NCI-H2107 treated with DMSO at 0.1 percent for 48 hours (cell line): Measurements from ENCODE around the gene BMPR1A.
"Not testable (repeated sequence)": the region's sequence is repeated elsewhere in the genome, so short reads cannot be mapped to it uniquely, and the experiment has no call there.

Experiments
- DNase-seq: peaks from one replicate; lab custom pipeline; 2025; ENCODE audit not compliant: unreplicated experiment; lab: John Stamatoyannopoulos, UW

The BMPR1A gene

DNA sequence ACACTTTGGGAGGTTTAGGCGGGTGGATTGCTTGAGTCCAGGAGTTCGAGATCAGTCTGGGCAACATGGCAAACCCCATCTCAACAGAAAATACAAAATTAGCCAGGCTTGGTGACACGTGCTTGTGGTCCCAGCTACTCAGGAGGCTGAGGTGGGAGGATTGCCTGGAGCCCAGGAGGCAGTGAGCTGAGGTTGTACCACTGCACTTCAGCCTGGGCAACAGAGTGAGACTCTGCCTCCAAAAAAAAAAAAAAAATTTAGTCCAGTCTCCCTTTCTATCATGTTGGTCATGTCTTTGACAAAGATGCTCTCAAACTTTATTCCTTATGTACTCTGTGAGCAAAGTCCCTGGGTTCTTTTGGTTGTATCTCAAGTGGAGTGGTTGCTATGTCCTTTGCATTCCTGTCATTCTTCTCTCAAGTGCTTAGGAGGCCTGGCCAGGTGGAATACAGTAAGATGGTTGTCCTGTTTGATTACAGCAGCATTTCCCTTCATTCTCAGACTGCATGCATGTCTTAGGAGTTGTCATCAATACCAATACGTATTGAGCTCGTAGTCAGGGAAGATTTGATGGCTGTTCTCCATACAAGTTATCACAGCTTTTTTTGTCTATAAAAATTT is 115.3 kb downstream of the BMPR1A start:
- no peak for DNase-seq

DNA sequence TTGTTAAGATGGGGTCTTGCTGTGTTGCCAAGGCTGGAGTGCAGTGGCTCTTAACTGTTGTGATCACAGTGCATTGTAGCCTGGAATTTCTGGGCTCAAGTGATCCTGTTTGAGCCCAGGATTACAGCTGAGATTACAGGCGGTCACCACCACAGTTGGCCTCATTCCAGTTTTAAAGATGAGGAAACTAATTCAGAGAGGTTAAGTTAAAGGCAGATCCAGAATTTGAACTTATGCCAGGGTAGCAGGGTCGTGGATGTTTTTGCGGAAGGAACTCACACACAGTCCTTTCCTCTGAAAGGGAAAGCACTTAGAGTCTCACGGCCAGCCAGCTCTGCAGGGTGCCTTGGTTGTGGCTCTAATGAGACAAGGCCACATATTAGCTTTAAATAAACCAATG is 116.3 kb downstream of the BMPR1A start:
- no peak for DNase-seq

DNA sequence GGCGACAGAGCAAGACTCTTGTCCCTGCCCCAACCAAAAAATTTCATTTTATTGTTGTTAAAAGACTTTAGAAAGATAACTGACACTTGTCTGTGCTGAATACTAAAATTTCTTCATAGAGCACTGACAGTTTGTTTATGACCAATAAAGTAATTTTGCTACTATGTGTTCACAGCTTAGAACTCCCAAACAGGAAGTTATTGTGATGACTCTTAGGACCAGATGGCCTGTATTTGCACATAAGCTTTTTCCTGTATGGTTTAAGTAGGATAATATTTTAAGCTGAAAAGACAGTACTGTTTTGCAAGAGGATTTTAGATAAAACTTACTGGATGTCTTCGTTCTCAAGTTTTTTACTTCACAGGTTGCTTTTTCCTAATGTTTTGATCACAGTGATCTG is 120.3 kb downstream of the BMPR1A start:
- DNase-seq: no peak

- no peak for DNase-seq
These were observed 122.7 kb downstream of the BMPR1A start for GRCh38 chr10:86878983-86879713.

DNA sequence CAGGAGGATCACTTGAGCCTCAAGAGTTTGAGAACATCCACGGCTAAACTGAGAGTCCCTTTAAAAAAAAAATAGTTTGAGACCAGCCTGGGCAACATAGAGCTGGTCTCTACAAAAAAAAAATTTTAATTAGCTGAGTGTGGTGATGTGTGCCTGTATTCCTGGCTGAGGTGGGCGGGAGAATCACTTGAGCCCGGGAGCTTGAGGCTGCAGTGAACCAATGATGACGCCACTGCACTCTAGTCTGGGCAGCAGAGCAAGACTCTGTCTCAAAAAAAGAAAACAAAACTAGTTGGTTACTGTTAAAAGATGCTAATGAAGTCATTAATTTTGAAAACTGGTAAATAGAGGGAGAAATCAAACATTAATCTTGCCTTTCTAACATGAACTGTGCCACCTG is 124.6 kb downstream of the BMPR1A start:
- no peak for DNase-seq

DNA sequence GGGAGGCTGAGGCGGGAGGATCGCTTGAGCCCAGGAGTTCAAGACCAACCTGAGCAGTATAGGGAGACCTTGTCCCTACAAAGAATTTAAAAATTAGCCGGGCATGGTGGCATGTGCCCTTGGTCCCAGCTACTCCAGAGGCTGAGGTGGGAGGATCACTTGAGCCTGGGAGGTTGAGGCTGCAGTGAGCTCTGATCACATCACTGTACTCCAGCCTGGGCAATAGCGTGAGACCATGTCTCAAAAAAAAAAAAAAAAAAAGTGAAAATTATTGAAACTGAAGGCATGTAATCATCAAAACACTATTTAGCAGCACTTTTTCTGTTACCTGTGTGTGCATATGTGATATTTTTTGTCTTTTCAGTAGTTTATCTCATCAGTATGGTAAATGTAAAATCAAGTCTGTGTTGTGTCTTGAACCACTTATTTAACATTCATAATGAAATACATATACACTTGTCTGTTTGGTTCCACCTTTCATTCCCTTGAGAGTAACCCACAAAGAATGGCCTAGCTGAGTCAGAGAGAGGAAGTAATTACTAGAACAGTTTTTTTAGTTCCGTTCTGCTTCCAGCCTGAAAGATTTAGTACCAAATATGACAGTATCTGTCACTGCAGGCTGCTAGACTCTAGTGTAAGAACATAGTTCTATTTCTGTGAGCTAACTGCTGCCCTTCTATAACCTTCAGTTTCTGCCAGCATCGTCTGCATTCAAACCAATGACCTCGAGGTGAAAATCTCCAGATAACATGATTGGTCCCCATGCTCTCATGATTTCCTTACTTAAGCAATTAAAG is 132.4 kb downstream of the BMPR1A start:
- no peak for DNase-seq

GRCh38 chr10:86889997-86890396 is 133.6 kb downstream of the BMPR1A start:
- no peak for DNase-seq

DNA sequence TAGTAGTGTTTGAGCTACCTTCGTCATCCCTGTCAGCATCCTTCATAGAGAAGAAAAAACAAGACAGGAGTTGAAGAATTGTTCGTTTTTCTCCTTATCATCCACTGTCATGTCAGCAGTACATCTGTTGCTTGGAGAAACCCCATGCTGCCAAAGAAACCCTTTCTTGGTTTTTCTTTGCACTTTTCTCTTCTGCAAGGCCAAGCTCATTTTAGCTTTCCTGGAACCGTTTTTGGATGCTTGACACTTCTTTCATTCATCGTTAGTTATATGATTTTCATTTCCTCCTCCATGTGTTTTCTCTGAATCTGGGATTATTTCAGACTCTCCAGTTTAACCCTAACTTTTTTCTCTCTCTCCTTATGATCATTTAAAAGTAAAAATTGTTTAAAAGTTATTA is 142.1 kb downstream of the BMPR1A start:
- DNase-seq: no peak

- DNase-seq: no peak
These were observed 142.7 kb downstream of the BMPR1A start for GRCh38 chr10:86899132-86899531.

DNA sequence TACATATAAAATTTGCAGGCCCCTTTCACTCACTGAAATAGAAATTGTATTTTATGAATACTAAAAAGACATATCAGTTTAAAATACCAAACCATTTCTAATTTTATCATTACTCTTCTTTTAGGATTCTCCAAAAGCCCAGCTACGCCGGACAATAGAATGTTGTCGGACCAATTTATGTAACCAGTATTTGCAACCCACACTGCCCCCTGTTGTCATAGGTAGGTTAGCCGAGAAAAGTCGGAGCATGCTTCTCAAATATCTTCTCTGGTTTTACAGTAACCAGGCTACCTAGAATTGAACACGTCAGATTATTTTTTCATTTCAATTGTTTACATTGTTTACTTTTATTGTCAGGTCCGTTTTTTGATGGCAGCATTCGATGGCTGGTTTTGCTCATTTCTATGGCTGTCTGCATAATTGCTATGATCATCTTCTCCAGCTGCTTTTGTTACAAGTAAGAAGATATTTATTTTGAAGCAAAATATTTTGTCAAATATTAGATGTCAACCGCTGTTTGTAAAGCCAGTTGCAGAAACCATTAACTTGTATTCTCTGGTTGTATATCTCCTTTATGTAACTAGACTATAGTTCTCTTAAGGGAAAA is 143.4 kb downstream of the BMPR1A start:
- peak; percentile 31 for DNase-seq

- no peak for DNase-seq
These were observed 144.5 kb downstream of the BMPR1A start for GRCh38 chr10:86900955-86901354.

DNA sequence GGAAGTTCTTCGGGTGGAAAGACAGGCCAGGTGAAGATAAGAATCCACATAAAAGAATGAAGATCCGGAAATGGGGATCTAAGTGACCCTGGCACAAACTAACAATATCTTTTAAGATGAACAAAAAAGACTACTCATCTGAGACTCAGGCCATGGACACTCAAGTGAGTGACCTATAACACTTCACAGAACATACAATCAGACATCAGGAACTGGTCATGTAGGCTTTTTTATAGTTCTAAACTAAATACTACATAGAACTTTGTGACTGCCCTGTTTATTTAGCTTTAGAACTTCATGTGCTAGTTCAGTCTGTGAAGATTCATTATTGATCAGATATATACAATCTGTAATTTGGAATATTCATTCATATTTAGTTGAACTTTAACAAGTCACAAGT is 148.2 kb downstream of the BMPR1A start:
- no peak for DNase-seq

- no peak for DNase-seq
These were observed 149.0 kb downstream of the BMPR1A start for GRCh38 chr10:86905429-86905828.

DNA sequence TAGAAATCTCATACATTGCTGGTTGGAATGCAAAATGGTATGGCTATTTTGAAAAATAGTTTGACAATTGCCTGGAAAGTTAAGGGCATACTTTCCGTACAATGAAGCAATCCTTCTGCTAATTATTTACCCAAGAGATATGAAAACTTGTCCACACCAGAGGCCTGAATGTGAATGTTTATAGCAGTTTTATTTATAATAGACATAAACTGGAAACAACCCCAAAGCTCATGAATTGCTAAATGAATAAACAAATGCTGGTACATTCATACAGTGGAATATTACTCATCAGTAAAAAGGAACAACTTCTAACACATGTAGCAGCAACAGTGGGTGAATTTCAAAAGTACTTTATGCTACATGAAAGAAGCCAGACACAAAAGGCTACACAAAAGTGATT is 158.3 kb downstream of the BMPR1A start:
- DNase-seq: no peak

DNA sequence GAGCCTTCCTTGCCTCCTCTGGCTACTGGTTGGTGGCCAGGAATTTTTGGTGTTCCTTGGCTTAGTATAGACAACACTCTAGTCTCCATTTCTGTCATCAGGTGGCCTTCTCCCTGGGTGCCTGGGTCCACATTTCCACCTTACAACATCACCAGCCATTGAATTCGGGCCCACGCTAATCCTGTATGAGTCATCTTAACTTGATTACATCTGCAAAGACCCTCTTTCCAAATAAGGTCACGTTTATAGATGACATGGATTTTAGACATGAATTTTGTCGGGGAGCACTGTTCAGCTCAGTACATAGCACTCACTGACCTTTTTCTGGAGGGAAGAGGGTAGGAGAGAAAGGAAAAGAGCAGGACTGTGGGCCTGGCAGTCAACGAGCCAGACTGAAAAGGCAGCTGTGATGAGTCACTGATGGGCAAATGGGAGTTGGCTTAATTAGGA is 161.6 kb downstream of the BMPR1A start:
- DNase-seq: no peak

DNA sequence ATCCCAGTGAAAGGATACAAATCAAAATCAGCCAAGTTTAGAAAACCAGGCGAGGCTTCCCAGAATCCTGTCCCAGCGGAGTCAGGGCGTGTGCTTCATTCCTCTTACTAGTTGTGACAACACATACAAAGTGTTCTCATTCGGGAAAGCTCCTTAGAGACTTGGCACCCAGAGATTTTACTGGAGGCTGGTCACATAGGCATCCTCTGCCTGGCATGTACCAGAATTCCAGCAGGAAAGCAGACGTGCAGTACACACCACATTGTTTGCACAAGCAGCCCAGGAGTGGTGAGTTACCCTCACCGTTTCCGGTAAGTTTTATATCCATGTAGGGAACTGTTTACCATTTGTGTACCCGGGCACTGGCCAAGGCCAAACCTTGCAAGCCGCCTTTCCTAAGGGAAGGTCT is 166.1 kb downstream of the BMPR1A start:
- no peak for DNase-seq

DNA sequence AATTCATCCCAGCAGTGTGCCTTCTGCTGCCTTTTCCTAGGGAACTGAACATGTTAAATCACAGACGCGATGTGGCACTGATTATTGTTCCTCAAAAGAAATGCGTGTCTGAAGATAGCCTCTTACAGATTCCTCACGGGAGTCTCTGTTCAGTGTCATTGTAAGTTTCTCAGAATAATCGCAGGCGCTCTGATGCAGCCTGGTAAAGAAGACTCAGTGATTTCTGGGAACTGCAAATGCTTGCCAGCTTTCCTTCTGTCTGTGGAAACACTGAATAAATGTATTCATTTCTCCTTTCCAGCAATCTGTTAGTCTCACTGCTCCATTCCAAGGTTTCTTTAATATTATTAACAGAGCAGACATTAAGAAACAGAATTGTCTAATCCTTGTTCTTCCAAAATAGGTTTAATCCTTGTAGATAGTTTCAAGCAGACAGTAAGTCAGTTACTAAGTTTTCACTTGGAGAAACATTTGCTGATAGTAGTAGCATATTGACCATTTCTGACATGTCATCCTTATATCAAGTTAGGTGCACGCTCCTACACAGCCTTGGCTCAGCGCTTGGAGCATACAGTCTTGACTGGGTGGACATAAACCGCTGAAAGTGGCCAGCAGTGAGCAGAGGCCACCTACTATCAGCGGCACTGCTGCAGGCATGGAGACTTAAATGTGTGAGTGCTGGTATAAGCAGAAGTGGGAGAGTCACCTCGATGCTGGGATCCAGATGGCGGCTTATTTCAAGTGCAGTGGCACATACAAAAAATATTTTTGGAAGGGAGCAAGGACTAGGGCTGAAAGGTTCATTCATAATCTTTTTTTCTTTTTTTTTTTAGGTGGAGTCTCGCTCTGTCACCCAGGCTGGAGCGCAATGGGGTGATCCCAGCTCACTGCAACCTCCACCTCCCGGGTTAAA is 173.3 kb downstream of the BMPR1A start:
- no peak for DNase-seq

- DNase-seq: no peak
These were observed 175.5 kb downstream of the BMPR1A start for GRCh38 chr10:86931872-86932271.

- no peak for DNase-seq
These were observed 176.3 kb downstream of the BMPR1A start for GRCh38 chr10:86932674-86933073.

DNA sequence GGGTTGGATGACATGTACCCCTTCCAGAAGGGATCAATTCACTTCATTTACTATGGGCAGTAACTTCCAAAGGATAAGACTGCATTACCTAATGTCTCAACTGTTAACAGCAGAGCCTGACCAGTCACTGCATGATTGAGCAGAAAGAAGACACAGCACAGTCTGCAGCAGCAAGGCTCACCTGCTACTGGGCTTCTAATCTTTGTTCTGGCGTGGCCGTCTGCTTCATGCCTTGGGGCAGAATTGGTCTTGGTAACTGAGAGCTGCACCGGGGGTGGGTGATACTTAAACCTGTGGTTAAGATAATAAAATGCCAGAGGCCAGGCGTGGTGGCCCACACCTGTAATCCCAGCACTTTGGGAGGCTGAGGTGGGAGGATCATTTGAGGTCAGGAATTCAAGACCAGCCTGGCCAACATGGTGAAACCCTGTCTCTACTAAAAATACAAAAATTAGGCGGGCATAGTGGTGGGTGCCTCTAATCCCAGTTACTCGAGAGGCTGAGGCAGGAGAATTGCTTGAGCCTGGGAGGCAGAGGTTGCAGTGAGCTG is 177.8 kb downstream of the BMPR1A start:
- not testable (repeated sequence) for DNase-seq
